Kidney epithelial cell (primary cell): Measurements from ENCODE around the gene RNU4-1. TPM values are rescaled to one million over a fixed set of nuclear protein-coding genes. Genes with fewer than 3 reads are reported as not detected.

ENCODE experiments used
- DNase-seq: peaks from one replicate; pipeline ENCODE4 v3.0.0-alpha.2; 2010; ENCODE audit warnings: low read depth
- H3K27me3 ChIP-seq: 2 replicates; pipeline ENCODE4 v1.6.0; 2011; ENCODE audit warnings: low read length; ENCODE audit not compliant: control insufficient read depth, insufficient read depth
- H3K36me3 ChIP-seq: 2 replicates; pipeline ENCODE4 v1.5.1; 2011; ENCODE audit warnings: low read length; ENCODE audit not compliant: control insufficient read depth, insufficient read depth
- H3K4me3 ChIP-seq: 2 replicates; pipeline ENCODE4 v1.5.1; 2011; ENCODE audit warnings: low read depth, mild to moderate bottlenecking, control low read depth, low read length
- CTCF ChIP-seq: IDR thresholded peaks from 2 replicates; pipeline ENCODE4 v1.5.1; 2011; ENCODE audit warnings: mild to moderate bottlenecking, moderate library complexity, low read length, control low read depth, inconsistent platforms; ENCODE audit not compliant: insufficient read depth, poor library complexity, severe bottlenecking
- total RNA-seq: library from RNA; depleted of rRNA; stranded (reverse); fragments of >200 nt; gene quantifications from 2 replicates; pipeline ENCODE4 v1.2.3, GENCODE V29; 2015

Gene RNU4-1
- total RNA-seq, 1 donor from 2014 or later, result not detected

GRCh38 chr12:120266180-120266870 is 26.7 kb downstream of the RNU4-1 start:
- TF ChIP-seq CTCF, result no peak
- H3K4me3 ChIP-seq, result no peak overlapping the region

GRCh38 chr12:120265473-120266179 is 27.4 kb downstream of the RNU4-1 start, which contains the start of gene PXN:
PXN (minus strand) TSS chr12:120265730; CDS start chr12:120265629, 101 bp downstream.
- peak; percentile 58 for TF ChIP-seq CTCF
- no peaks in the 10 kb centered on the region for H3K27me3 ChIP-seq
- no peak for DNase-seq
- peak within 1 kb of the TSS; percentile 92 for H3K4me3 ChIP-seq
- H3K36me3 ChIP-seq, result no peaks in the 10 kb centered on the region

More at GRCh38 chr12:120266180-120266870, 26.7 kb downstream of the RNU4-1 start:
- no peaks in the 10 kb centered on the region for H3K36me3 ChIP-seq
- no peak for DNase-seq
- no peaks in the 10 kb centered on the region for H3K27me3 ChIP-seq

GRCh38 chr12:120264904-120265472 is 28.0 kb downstream of the RNU4-1 start:
- Histone ChIP-seq H3K27me3 (no peaks in the 10 kb centered on the region), H3K4me3 (peak overlapping the region; percentile 92), H3K36me3 (no peaks in the 10 kb centered on the region)
- DNase-seq, result no peak
- TF ChIP-seq CTCF, result no peak

- TF ChIP-seq CTCF, result no peak
- Histone ChIP-seq H3K4me3 (peak overlapping the region; percentile 92), H3K36me3 (no peaks in the 10 kb centered on the region), H3K27me3 (no peaks in the 10 kb centered on the region)
- no peak for DNase-seq
Measured at GRCh38 chr12:120264086-120264903, 28.7 kb downstream of the RNU4-1 start.

GRCh38 chr12:120263748-120264085 is 29.3 kb downstream of the RNU4-1 start:
- no peaks in the 10 kb centered on the region for H3K27me3 ChIP-seq
- H3K4me3 ChIP-seq, result peak overlapping the region; percentile 92
- H3K36me3 ChIP-seq, result no peaks in the 10 kb centered on the region
- DNase-seq, result no peak
- TF ChIP-seq CTCF, result no peak
